ENCODE data around the gene DMXL1. TPM values are rescaled to one million over a fixed set of nuclear protein-coding genes. Genes with fewer than 3 reads are reported as not detected.

Gene DMXL1
- total RNA-seq, 1 donor from 2014 or later: 51.4 TPM

DNA sequence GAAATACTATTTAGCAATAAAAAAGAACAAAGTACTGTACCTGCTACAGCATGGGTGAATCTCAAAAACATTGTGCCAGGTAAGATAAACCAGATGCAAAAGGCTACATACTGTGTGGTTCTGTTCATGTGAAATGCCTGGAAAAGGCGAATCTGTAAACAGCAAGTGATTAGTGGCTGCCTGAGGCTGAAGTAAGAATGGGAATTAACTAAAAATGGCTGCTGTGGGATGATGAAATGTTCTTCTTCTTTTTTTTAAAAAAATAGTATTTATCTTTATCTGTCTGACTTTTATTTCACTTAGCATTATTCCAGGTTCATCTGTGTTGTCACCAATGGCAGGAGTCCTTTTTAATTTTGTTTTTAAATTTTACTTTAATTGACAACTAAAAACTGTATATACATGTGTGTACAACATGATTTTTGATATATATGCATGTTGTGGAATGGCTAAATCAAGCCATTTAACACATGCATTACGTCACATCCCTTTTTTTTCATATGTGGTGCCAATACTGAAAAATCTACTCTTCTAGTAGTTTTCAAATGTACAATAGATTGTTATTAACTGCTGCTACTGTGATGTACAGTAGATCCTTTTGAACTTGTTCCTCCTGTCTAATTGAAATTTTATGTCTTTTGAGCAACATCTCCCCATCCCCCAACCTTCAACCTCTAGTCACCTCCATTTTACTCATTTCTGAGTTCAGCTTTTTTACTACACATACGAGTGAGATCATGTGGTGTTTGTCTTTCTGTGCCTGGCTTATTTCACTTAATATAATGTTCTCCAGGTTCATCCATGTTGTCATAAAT is 222.0 kb downstream of the DMXL1 start:
- ATAC-seq: no peak
- intact Hi-C loops (cut with DNase I): no loop called here
- Histone ChIP-seq H3K27me3 (no peaks in the 10 kb centered on the region), H3K9me3 (no peaks in the 10 kb centered on the region), H3K4me1 (peaks cover 26% of the 10 kb centered on the region), H3K36me3 (no peaks in the 10 kb centered on the region), H3K27ac (no peak overlapping the region), H3K4me3 (no peak overlapping the region)
- TF ChIP-seq, protein P1, sequence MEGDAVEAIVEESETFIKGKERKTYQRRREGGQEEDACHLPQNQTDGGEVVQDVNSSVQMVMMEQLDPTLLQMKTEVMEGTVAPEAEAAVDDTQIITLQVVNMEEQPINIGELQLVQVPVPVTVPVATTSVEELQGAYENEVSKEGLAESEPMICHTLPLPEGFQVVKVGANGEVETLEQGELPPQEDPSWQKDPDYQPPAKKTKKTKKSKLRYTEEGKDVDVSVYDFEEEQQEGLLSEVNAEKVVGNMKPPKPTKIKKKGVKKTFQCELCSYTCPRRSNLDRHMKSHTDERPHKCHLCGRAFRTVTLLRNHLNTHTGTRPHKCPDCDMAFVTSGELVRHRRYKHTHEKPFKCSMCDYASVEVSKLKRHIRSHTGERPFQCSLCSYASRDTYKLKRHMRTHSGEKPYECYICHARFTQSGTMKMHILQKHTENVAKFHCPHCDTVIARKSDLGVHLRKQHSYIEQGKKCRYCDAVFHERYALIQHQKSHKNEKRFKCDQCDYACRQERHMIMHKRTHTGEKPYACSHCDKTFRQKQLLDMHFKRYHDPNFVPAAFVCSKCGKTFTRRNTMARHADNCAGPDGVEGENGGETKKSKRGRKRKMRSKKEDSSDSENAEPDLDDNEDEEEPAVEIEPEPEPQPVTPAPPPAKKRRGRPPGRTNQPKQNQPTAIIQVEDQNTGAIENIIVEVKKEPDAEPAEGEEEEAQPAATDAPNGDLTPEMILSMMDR (IDR thresholded peaks at IDR 0.05): no peak
- no peak for DNase-seq

DNA sequence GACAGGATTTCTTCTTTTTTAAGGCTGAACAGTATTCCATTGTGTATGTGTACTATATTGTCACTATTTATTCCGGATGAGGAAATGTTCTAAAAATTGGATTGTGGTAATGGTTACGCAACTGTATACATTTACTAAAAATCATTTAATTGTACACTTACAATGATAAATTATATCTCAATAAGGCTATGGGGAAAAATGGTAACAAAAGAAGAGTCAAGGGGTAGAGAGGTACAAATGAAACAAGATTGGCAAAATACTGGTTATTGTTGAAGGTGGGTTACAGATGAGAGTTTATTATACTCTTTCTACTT is 222.6 kb downstream of the DMXL1 start:
- no peak overlapping the region for H3K4me3 ChIP-seq
- no peak overlapping the region for H3K27ac ChIP-seq
- H3K9me3 ChIP-seq: no peaks in the 10 kb centered on the region
- TF ChIP-seq, protein P1 (IDR thresholded peaks at IDR 0.05): no peak
- H3K36me3 ChIP-seq: no peaks in the 10 kb centered on the region
- ATAC-seq: no peak
- H3K4me1 ChIP-seq: peaks cover 20% of the 10 kb centered on the region
- no peaks in the 10 kb centered on the region for H3K27me3 ChIP-seq
- intact Hi-C loops (cut with DNase I): no loop called here
- DNase-seq: no peak

Small RNA genes lying within 50 kb of the gene (microRNA-seq; reads per million reads assigned to microRNA genes)
- not detected for gene MIR5706 (ENCODE audit: borderline microRNAs expressed)

Other genes with a start within 250 kb of the DMXL1 start
- gene DTWD2, start 82.5 kb upstream of the DMXL1 start, total RNA-seq: 8.5 TPM

All from upper lobe of right lung (tissue), 1 donor.